Stimulated activated CD8-positive, alpha-beta memory T cell treated with anti-CD3 and anti-CD28 coated beads, Interleukin-2, amount 100 ng/mL, for 1 hour (primary cell): ENCODE data around the gene CPLANE2.
"Not testable (repeated sequence)": the region's sequence is repeated elsewhere in the genome, so short reads cannot be mapped to it uniquely, and the experiment has no call there.

Experiments
- DNase-seq, 2 donors: peaks; one replicate each; pipeline ENCODE4 v3.0.0-alpha.2; 2020; ENCODE audit warnings: low read depth in 2 of 2

The CPLANE2 gene

GRCh38 chr1:16249596-16250241 is 12.7 kb upstream of the CPLANE2 start:
- DNase-seq = no peak

- no peak for DNase-seq
Observed at GRCh38 chr1:16248603-16249516, 11.9 kb upstream of the CPLANE2 start.

GRCh38 chr1:16248007-16248436 is 11.0 kb upstream of the CPLANE2 start:
- DNase-seq = no peak

- DNase-seq = no peak
Observed at GRCh38 chr1:16247441-16247840, 10.5 kb upstream of the CPLANE2 start.

GRCh38 chr1:16246961-16247360 is 10.0 kb upstream of the CPLANE2 start:
- DNase-seq = no peak

GRCh38 chr1:16246239-16246638 is 9.3 kb upstream of the CPLANE2 start:
- DNase-seq = not testable (repeated sequence)

GRCh38 chr1:16245476-16246196 is 8.7 kb upstream of the CPLANE2 start:
- DNase-seq = no peak

GRCh38 chr1:16244650-16245285 is 7.8 kb upstream of the CPLANE2 start:
- DNase-seq = no peak

GRCh38 chr1:16243936-16244649 is 7.1 kb upstream of the CPLANE2 start:
- DNase-seq = peak; percentile 55 to 57

GRCh38 chr1:16243215-16243610 is 6.2 kb upstream of the CPLANE2 start:
- no peak for DNase-seq

GRCh38 chr1:16242556-16243214 is 5.7 kb upstream of the CPLANE2 start:
- DNase-seq = no peak

GRCh38 chr1:16241221-16241708 is 4.3 kb upstream of the CPLANE2 start:
- no peak for DNase-seq

GRCh38 chr1:16239972-16240491 is 3.0 kb upstream of the CPLANE2 start:
- DNase-seq = no peak

GRCh38 chr1:16237343-16237830 is 404 bp upstream of the CPLANE2 start:
- no peak for DNase-seq

- DNase-seq = peak; percentile 13 to 32
Observed at GRCh38 chr1:16235944-16236510, 956 bp downstream of the CPLANE2 start.

GRCh38 chr1:16235347-16235746 is 1.6 kb downstream of the CPLANE2 start:
- DNase-seq = no peak

- DNase-seq = no peak
Observed at GRCh38 chr1:16233431-16233830, 3.6 kb downstream of the CPLANE2 start.

- no peak for DNase-seq
Observed at GRCh38 chr1:16232316-16232710, 4.7 kb downstream of the CPLANE2 start.
